ENCODE data around the gene SMIM38. TPM values are rescaled to one million over a fixed set of nuclear protein-coding genes. Genes with fewer than 3 reads are reported as not detected.

Gene SMIM38
- not detected in 2 replicates for total RNA-seq (2014; rRNA removed; shearing (Covaris generic))

GRCh38 chr11:69155302-69156234, at the start of gene SMIM38:
Gene SMIM38 (plus strand): TSS chr11:69155935. CDS start chr11:69157847, 1,912 bp downstream.
- DNase-seq (ENCODE audit: low read depth), result no peak

- no peak for DNase-seq (ENCODE audit: low read depth)
Observed at GRCh38 chr11:69106031-69106811, 49.5 kb upstream of the SMIM38 start.

- DNase-seq (ENCODE audit: low read depth), result no peak
Observed at GRCh38 chr11:69107413-69107812, 48.3 kb upstream of the SMIM38 start.

- DNase-seq (ENCODE audit: low read depth), result no peak
Observed at GRCh38 chr11:69108030-69108429, 47.7 kb upstream of the SMIM38 start.

- no peak for DNase-seq (ENCODE audit: low read depth)
Observed at GRCh38 chr11:69108559-69108958, 47.2 kb upstream of the SMIM38 start.

- DNase-seq (ENCODE audit: low read depth), result no peak
Observed at GRCh38 chr11:69109101-69109500, 46.6 kb upstream of the SMIM38 start.

GRCh38 chr11:69110451-69110850, 45.3 kb upstream of the SMIM38 start:
- DNase-seq (ENCODE audit: low read depth), result no peak

GRCh38 chr11:69111624-69112542, 43.9 kb upstream of the SMIM38 start:
- no peak for DNase-seq (ENCODE audit: low read depth)

GRCh38 chr11:69113226-69113625, 42.5 kb upstream of the SMIM38 start:
- DNase-seq (ENCODE audit: low read depth), result no peak

- no peak for DNase-seq (ENCODE audit: low read depth)
Observed at GRCh38 chr11:69113646-69114340, 41.9 kb upstream of the SMIM38 start.

- no peak for DNase-seq (ENCODE audit: low read depth)
Observed at GRCh38 chr11:69114362-69114761, 41.4 kb upstream of the SMIM38 start.

GRCh38 chr11:69114811-69115523, 40.8 kb upstream of the SMIM38 start:
- no peak for DNase-seq (ENCODE audit: low read depth)

GRCh38 chr11:69115586-69116560, 39.9 kb upstream of the SMIM38 start:
- no peak for DNase-seq (ENCODE audit: low read depth)

GRCh38 chr11:69116671-69117070, 39.1 kb upstream of the SMIM38 start:
- DNase-seq (ENCODE audit: low read depth), result no peak

- DNase-seq (ENCODE audit: low read depth), result no peak
Observed at GRCh38 chr11:69119190-69119589, 36.5 kb upstream of the SMIM38 start.

- DNase-seq (ENCODE audit: low read depth), result no peak
Observed at GRCh38 chr11:69120096-69120875, 35.4 kb upstream of the SMIM38 start.

- DNase-seq (ENCODE audit: low read depth), result no peak
Observed at GRCh38 chr11:69121021-69121420, 34.7 kb upstream of the SMIM38 start.

GRCh38 chr11:69121621-69122325, 34.0 kb upstream of the SMIM38 start:
- DNase-seq (ENCODE audit: low read depth), result no peak
